Duodenal mucosa (tissue), 2 donors: ENCODE data around the gene ALDH16A1.

Source experiments
- H3K27ac ChIP-seq: one replicate; pipeline ENCODE4 v1.7.0; 2013; ENCODE audit warnings: low read depth, low read length
- H3K27me3 ChIP-seq, 2 donors: one replicate each; pipeline ENCODE4 v1.7.0; 2013; ENCODE audit warnings: low read length in 2 of 2, control low read depth in 1 of 2; ENCODE audit not compliant: insufficient read depth in 2 of 2, control insufficient read depth in 1 of 2
- H3K36me3 ChIP-seq, 2 donors: one replicate each; pipeline ENCODE4 v1.7.0; 2013; ENCODE audit warnings: low read length in 2 of 2, control low read depth in 1 of 2; ENCODE audit not compliant: insufficient read depth in 2 of 2, control insufficient read depth in 1 of 2
- H3K4me1 ChIP-seq, 2 donors: one replicate each; pipeline ENCODE4 v1.7.0; 2013; ENCODE audit warnings: low read length in 2 of 2, control low read depth in 1 of 2; ENCODE audit not compliant: insufficient read depth in 2 of 2, control insufficient read depth in 1 of 2
- H3K4me3 ChIP-seq, 2 donors: one replicate each; pipeline ENCODE4 v1.7.0; 2013; ENCODE audit warnings: low read length in 2 of 2, low read depth in 1 of 2
- H3K9ac ChIP-seq, 2 donors: one replicate each; pipeline ENCODE4 v1.7.0; 2013; ENCODE audit warnings: low read length in 2 of 2, low read depth in 1 of 2
- H3K9me3 ChIP-seq, 2 donors: one replicate each; pipeline ENCODE4 v1.7.0; 2013; ENCODE audit warnings: low read length in 2 of 2, control low read depth in 1 of 2; ENCODE audit not compliant: control insufficient read depth in 1 of 2

ALDH16A1 gene

GRCh38 chr19:49453013-49453756, at the start of gene ALDH16A1:
TSS of gene ALDH16A1 (plus strand) at chr19:49453225. CDS start at chr19:49453332, 107 bp downstream.
- Histone ChIP-seq H3K27me3 (no peaks in the 10 kb centered on the region), H3K4me3 (peak within 1 kb of the TSS; percentile 80 to 88), H3K4me1 (peaks cover 13 to 16% of the 10 kb centered on the region in 2 donors), H3K27ac (peak within 1 kb of the TSS; percentile 93), H3K36me3 (peaks cover 0 to 16% of the 10 kb centered on the region in 2 donors), H3K9me3 (no peaks in the 10 kb centered on the region), H3K9ac (peak within 1 kb of the TSS; percentile 74 to 91)

- Histone ChIP-seq H3K36me3 (no peaks in the 10 kb centered on the region), H3K27me3 (no peaks in the 10 kb centered on the region), H3K27ac (no peak overlapping the region), H3K9ac (no peak overlapping the region), H3K9me3 (no peaks in the 10 kb centered on the region), H3K4me3 (no peak overlapping the region), H3K4me1 (no peaks in the 10 kb centered on the region)
These were observed 49.4 kb upstream of the ALDH16A1 start for GRCh38 chr19:49403404-49404187.

- Histone ChIP-seq H3K9me3 (no peaks in the 10 kb centered on the region), H3K9ac (no peak overlapping the region), H3K27me3 (no peaks in the 10 kb centered on the region), H3K4me1 (peaks cover 4 to 8% of the 10 kb centered on the region in 2 donors), H3K27ac (no peak overlapping the region), H3K4me3 (no peak overlapping the region), H3K36me3 (no peaks in the 10 kb centered on the region)
These were observed 45.9 kb upstream of the ALDH16A1 start for GRCh38 chr19:49407079-49407478.

GRCh38 chr19:49407482-49408015, 45.5 kb upstream of the ALDH16A1 start:
- H3K9ac ChIP-seq = no peak overlapping the region
- H3K36me3 ChIP-seq = no peaks in the 10 kb centered on the region
- no peaks in the 10 kb centered on the region for H3K27me3 ChIP-seq
- H3K4me3 ChIP-seq = no peak overlapping the region
- H3K27ac ChIP-seq = no peak overlapping the region
- peaks cover 4 to 8% of the 10 kb centered on the region in 2 donors for H3K4me1 ChIP-seq
- H3K9me3 ChIP-seq = no peaks in the 10 kb centered on the region

GRCh38 chr19:49408816-49409440, 44.1 kb upstream of the ALDH16A1 start:
- Histone ChIP-seq H3K27ac (no peak overlapping the region), H3K36me3 (no peaks in the 10 kb centered on the region), H3K9ac (no peak overlapping the region), H3K27me3 (no peaks in the 10 kb centered on the region), H3K9me3 (no peaks in the 10 kb centered on the region), H3K4me3 (no peak overlapping the region), H3K4me1 (peaks cover 4 to 8% of the 10 kb centered on the region in 2 donors)

GRCh38 chr19:49409441-49410029, 43.5 kb upstream of the ALDH16A1 start:
- Histone ChIP-seq H3K27ac (no peak overlapping the region), H3K4me3 (no peak overlapping the region), H3K36me3 (no peaks in the 10 kb centered on the region), H3K9me3 (no peaks in the 10 kb centered on the region), H3K27me3 (no peaks in the 10 kb centered on the region), H3K4me1 (peaks cover 4 to 8% of the 10 kb centered on the region in 2 donors), H3K9ac (no peak overlapping the region)

- H3K9ac ChIP-seq = no peak overlapping the region
- no peaks in the 10 kb centered on the region for H3K36me3 ChIP-seq
- peaks cover 4 to 8% of the 10 kb centered on the region in 2 donors for H3K4me1 ChIP-seq
- no peaks in the 10 kb centered on the region for H3K27me3 ChIP-seq
- H3K27ac ChIP-seq = no peak overlapping the region
- no peaks in the 10 kb centered on the region for H3K9me3 ChIP-seq
- H3K4me3 ChIP-seq = no peak overlapping the region
These were observed 41.2 kb upstream of the ALDH16A1 start for GRCh38 chr19:49411681-49412326.

GRCh38 chr19:49413348-49413747, 39.7 kb upstream of the ALDH16A1 start:
- H3K4me1 ChIP-seq = peaks cover 4 to 8% of the 10 kb centered on the region in 2 donors
- no peak overlapping the region for H3K9ac ChIP-seq
- H3K4me3 ChIP-seq = no peak overlapping the region
- no peaks in the 10 kb centered on the region for H3K9me3 ChIP-seq
- no peaks in the 10 kb centered on the region for H3K36me3 ChIP-seq
- peaks cover 4% of the 10 kb centered on the region in 2 donors for H3K27me3 ChIP-seq
- H3K27ac ChIP-seq = no peak overlapping the region

- Histone ChIP-seq H3K9ac (no peak overlapping the region), H3K36me3 (no peaks in the 10 kb centered on the region), H3K27ac (no peak overlapping the region), H3K4me3 (no peak overlapping the region), H3K27me3 (peaks cover 9 to 12% of the 10 kb centered on the region in 2 donors), H3K4me1 (peaks cover 0 to 1% of the 10 kb centered on the region in 2 donors), H3K9me3 (no peaks in the 10 kb centered on the region)
These were observed 38.8 kb upstream of the ALDH16A1 start for GRCh38 chr19:49414256-49414655.
